ENCODE data around the gene GFOD1. TPM values are rescaled to one million over a fixed set of nuclear protein-coding genes. Genes with fewer than 3 reads are reported as not detected.

Gene GFOD1
- total RNA-seq, 1 experiment from 2014 or later: 6.1 TPM

DNA sequence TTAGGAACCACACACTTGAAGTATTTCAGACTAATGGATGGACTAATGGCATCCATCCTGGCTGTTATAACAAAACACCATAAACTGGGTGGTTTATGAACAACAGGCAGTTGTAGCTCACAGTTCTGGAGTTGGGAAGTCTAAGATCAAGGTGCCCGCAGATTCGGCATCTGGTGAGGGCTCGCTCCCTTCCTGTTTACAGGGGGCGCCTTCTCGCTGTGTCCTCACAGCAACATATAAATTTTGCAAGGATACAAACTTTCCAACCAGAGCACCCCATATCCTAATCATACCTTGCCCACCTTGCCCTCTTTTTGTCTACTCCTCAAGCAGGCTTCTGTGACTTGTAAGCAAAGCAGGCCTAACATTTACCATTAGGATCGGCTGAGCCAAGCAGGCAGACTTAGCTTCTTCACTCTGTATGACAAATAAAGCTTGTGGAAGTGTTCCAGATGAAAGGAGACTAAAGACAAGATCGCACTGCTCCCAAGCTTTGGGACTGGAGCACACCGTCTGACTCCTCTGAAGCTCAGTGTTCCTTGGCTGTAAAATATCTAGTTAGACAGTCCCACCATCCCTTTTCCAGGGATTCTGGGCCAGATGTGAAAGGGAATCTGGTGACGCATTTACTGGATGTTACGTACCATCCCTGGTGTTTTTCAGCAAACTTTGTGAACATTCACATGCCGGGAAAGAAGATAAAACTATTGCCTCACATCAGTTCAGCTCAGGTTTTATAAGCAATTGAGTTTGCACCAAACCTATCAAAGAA, 34.9 kb downstream of the GFOD1 start:
- WGBS (ENCODE audit: extremely low coverage, insufficient read length, low lambda C conversion rate): no CpG with 5 or more reads among the region's 11 CpGs
- Histone ChIP-seq H3K4me1 (ENCODE audit: insufficient read depth, low read length) (no peaks in the 10 kb centered on the region), H3K18ac (ENCODE audit: insufficient read length, low read depth, low read length) (no peak overlapping the region), H3T11ph (ENCODE audit: low read length) (no peak overlapping the region), H2BK12ac (ENCODE audit: insufficient read length, low read depth, low read length) (no peak overlapping the region), H3K23ac (ENCODE audit: insufficient read length, low read depth, low read length) (no peak overlapping the region), H3K14ac (ENCODE audit: insufficient read depth, low read length) (no peak overlapping the region), H3K23me2 (ENCODE audit: insufficient read length, low read depth, low read length, poor library complexity, severe bottlenecking) (no peaks in the 10 kb centered on the region), H4K8ac (replicated peaks; ENCODE audit: insufficient read length, low read depth, low read length) (no peak overlapping the region), H3K9me3 (ENCODE audit: control insufficient read depth, low read depth, low read length) (no peaks in the 10 kb centered on the region), H3K79me1 (ENCODE audit: insufficient read depth, low read depth, low read length, poor library complexity, severe bottlenecking) (no peaks in the 10 kb centered on the region), H2AK5ac (ENCODE audit: insufficient read length, low read length) (no peak overlapping the region), H3K9ac (ENCODE audit: extremely low read depth, insufficient read length, low read length) (no peak overlapping the region), H4K91ac (ENCODE audit: insufficient read length, low read depth, low read length) (no peak overlapping the region), H2BK15ac (ENCODE audit: low read depth, low read length) (no peak overlapping the region), H4K20me1 (ENCODE audit: control insufficient read depth, insufficient read depth, insufficient read length) (no peaks in the 10 kb centered on the region), H4K5ac (ENCODE audit: insufficient read length, low read depth, low read length) (no peak overlapping the region), H3K27ac (ENCODE audit: insufficient read length, low read depth, low read length) (no peak overlapping the region), H2BK5ac (ENCODE audit: insufficient read length, low read length) (no peak overlapping the region), H3K27me3 (ENCODE audit: insufficient read depth, low read length) (no peaks in the 10 kb centered on the region), H3K4ac (ENCODE audit: low read depth, low read length) (no peak overlapping the region), H3K4me2 (ENCODE audit: insufficient read depth, insufficient read length, low read length) (no peak overlapping the region), H2BK20ac (ENCODE audit: low read depth, low read length, poor library complexity, severe bottlenecking) (no peak overlapping the region), H3K56ac (ENCODE audit: insufficient read length, low read depth, low read length) (no peak overlapping the region), H2BK120ac (ENCODE audit: low read depth, low read length, poor library complexity, severe bottlenecking) (no peak overlapping the region), H3K79me2 (ENCODE audit: insufficient read depth, low read length) (no peaks in the 10 kb centered on the region; the same call in 1 of the 2 replicates), H2AFZ (ENCODE audit: low read length) (no peak overlapping the region)
- H3K27ac Mint-ChIP-seq: peak overlapping the region in 2 of 3 experiments; percentile 56 to 67; a peak in 1 of 7 replicates
- no peak for DNase-seq
- peaks cover 19 to 28% of the 10 kb centered on the region in 2 experiments for H3K4me1 Mint-ChIP-seq
- peaks cover 1% of the 10 kb centered on the region; the same call in 1 of the 2 replicates for H3K27me3 Mint-ChIP-seq (ENCODE audit: low read depth)
- H3K36me3 Mint-ChIP-seq (ENCODE audit: insufficient read depth in 1 of 3, low read depth in 3 of 3): peaks cover 4 to 7% (median 5%) of the 10 kb centered on the region in 3 experiments; a peak in 5 of 7 replicates
- TF ChIP-seq, protein P1, sequence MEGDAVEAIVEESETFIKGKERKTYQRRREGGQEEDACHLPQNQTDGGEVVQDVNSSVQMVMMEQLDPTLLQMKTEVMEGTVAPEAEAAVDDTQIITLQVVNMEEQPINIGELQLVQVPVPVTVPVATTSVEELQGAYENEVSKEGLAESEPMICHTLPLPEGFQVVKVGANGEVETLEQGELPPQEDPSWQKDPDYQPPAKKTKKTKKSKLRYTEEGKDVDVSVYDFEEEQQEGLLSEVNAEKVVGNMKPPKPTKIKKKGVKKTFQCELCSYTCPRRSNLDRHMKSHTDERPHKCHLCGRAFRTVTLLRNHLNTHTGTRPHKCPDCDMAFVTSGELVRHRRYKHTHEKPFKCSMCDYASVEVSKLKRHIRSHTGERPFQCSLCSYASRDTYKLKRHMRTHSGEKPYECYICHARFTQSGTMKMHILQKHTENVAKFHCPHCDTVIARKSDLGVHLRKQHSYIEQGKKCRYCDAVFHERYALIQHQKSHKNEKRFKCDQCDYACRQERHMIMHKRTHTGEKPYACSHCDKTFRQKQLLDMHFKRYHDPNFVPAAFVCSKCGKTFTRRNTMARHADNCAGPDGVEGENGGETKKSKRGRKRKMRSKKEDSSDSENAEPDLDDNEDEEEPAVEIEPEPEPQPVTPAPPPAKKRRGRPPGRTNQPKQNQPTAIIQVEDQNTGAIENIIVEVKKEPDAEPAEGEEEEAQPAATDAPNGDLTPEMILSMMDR (conservative IDR thresholded peaks at IDR 0.05): peak; percentile 30; the same call in 2 of the 3 replicates
- H3K9me3 Mint-ChIP-seq: peaks cover 5 to 6% of the 10 kb centered on the region in 2 experiments; a peak in 3 of 5 replicates
- no peak overlapping the region for H3K4me3 Mint-ChIP-seq
